ENCODE data around the gene FKRP.
"Not testable (repeated sequence)": the region's sequence is repeated elsewhere in the genome, so short reads cannot be mapped to it uniquely, and the experiment has no call there.

FKRP gene

GRCh38 chr19:46759817-46760333, 14.0 kb downstream of the FKRP start:
- no peak overlapping the region for H3K4me3 ChIP-seq (ENCODE audit: low read depth, low read length)
- no peak for DNase-seq (ENCODE audit: low read depth)
- TF ChIP-seq, protein P1, sequence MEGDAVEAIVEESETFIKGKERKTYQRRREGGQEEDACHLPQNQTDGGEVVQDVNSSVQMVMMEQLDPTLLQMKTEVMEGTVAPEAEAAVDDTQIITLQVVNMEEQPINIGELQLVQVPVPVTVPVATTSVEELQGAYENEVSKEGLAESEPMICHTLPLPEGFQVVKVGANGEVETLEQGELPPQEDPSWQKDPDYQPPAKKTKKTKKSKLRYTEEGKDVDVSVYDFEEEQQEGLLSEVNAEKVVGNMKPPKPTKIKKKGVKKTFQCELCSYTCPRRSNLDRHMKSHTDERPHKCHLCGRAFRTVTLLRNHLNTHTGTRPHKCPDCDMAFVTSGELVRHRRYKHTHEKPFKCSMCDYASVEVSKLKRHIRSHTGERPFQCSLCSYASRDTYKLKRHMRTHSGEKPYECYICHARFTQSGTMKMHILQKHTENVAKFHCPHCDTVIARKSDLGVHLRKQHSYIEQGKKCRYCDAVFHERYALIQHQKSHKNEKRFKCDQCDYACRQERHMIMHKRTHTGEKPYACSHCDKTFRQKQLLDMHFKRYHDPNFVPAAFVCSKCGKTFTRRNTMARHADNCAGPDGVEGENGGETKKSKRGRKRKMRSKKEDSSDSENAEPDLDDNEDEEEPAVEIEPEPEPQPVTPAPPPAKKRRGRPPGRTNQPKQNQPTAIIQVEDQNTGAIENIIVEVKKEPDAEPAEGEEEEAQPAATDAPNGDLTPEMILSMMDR (IDR thresholded peaks at IDR 0.05; ENCODE audit: low read depth, low read length, missing control alignments), result no peak

DNA sequence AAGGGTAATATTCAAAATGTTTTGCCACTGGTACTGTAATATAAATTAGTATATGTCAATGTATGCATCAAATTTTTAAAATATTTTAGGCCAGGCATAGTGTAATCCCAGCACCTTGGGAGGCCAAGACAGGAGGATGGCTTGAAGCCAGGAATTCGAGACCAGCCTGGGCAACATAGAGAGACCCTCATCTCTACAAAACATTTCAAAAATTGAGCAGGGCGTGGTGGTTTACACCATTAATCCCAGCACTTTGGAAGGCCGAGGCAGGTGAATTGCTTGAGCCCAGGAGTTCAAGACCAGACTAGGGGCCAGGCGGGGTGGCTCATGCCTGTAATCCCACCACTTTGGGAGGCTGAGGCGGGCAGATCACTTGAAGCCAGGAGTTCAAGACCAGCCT, 14.5 kb downstream of the FKRP start:
- no peak overlapping the region for H3K4me3 ChIP-seq (ENCODE audit: low read depth, low read length)
- TF ChIP-seq, protein P1 (IDR thresholded peaks at IDR 0.05; ENCODE audit: low read depth, low read length, missing control alignments), result no peak
- no peak for DNase-seq (ENCODE audit: low read depth)

GRCh38 chr19:46760897-46761296, 15.0 kb downstream of the FKRP start:
- DNase-seq (ENCODE audit: low read depth); H3K4me3 ChIP-seq (ENCODE audit: low read depth, low read length): not testable (repeated sequence)

- TF ChIP-seq, protein P1 (IDR thresholded peaks at IDR 0.05; ENCODE audit: low read depth, low read length, missing control alignments), result no peak
- DNase-seq (ENCODE audit: low read depth), result no peak
- no peak overlapping the region for H3K4me3 ChIP-seq (ENCODE audit: low read depth, low read length)
Observed at GRCh38 chr19:46761418-46761831, 15.6 kb downstream of the FKRP start.

GRCh38 chr19:46762245-46762890, 16.5 kb downstream of the FKRP start:
- TF ChIP-seq, protein P1 (IDR thresholded peaks at IDR 0.05; ENCODE audit: low read depth, low read length, missing control alignments), result no peak
- DNase-seq (ENCODE audit: low read depth), result no peak
- no peak overlapping the region for H3K4me3 ChIP-seq (ENCODE audit: low read depth, low read length)

GRCh38 chr19:46764817-46765291, 19.0 kb downstream of the FKRP start:
- H3K4me3 ChIP-seq (ENCODE audit: low read depth, low read length), result no peak overlapping the region
- DNase-seq (ENCODE audit: low read depth), result no peak
- TF ChIP-seq, protein P1 (IDR thresholded peaks at IDR 0.05; ENCODE audit: low read depth, low read length, missing control alignments), result no peak

- no peak for DNase-seq (ENCODE audit: low read depth)
- TF ChIP-seq, protein P1 (IDR thresholded peaks at IDR 0.05; ENCODE audit: low read depth, low read length, missing control alignments), result peak; percentile 91
- H3K4me3 ChIP-seq (ENCODE audit: low read depth, low read length), result no peak overlapping the region
Observed at GRCh38 chr19:46766569-46767317, 20.9 kb downstream of the FKRP start.

- H3K4me3 ChIP-seq (ENCODE audit: low read depth, low read length); DNase-seq (ENCODE audit: low read depth): not testable (repeated sequence)
Observed at GRCh38 chr19:46768746-46769145, 22.9 kb downstream of the FKRP start.

Data from GM12864 (cell line).